B cell (primary cell): ENCODE data around the gene ACAP3. TPM values are rescaled to one million over a fixed set of nuclear protein-coding genes. Genes with fewer than 3 reads are reported as not detected.

Source experiments
- ATAC-seq: fragments of 200-7000 bp; cut with Tn5 transposase; one replicate; pipeline ENCODE4 v1.10.0; 2021; ENCODE audit warnings: low read depth, mild to moderate bottlenecking, moderate number of reproducible peaks, moderate library complexity
- CTCF ChIA-PET: fragments of 350-600 bp; sonication (Branson Sonifier 250); formaldehyde crosslinking; loops from one replicate; lab custom pipeline; 2021; ENCODE audit warnings: antibody characterized with exemption, inconsistent platforms; lab: Charles Lee
- POLR2A ChIA-PET: fragments of 350-600 bp; sonication (Branson Sonifier 250); formaldehyde crosslinking; loops from one replicate; lab custom pipeline; 2021; ENCODE audit warnings: antibody characterized with exemption; lab: Charles Lee
- DNase-seq: peaks from one replicate; pipeline ENCODE4 v3.0.0; 2013
- H2AFZ ChIP-seq: 2 replicates; pipeline ENCODE4 v1.6.1; 2012; ENCODE audit warnings: mild to moderate bottlenecking, low read depth, low read length; ENCODE audit not compliant: insufficient read depth, poor library complexity, severe bottlenecking
- H3K27ac ChIP-seq, 2 donors: 1 replicate in 1 of 2; 2 replicates in 1 of 2; pipeline ENCODE4 v1.5.1; 2012 to 2013; ENCODE audit warnings: low read length in 2 of 2, mild to moderate bottlenecking in 2 of 2, moderate library complexity in 1 of 2
- H3K27me3 ChIP-seq, 4 experiments: fragments of 200-600 bp in 1 of 4; sonication (generic) in 1 of 4; replicated peaks in 1 of 4; 1 replicate in 2 of 4; 2 replicates in 2 of 4; pipeline versions ENCODE4 v1.6.1 to v1.7.0; 2013 to 2016; ENCODE audit warnings: low read length in 3 of 4, mild to moderate bottlenecking in 2 of 4, mixed read lengths in 1 of 4, moderate library complexity in 1 of 4; ENCODE audit not compliant: insufficient read depth in 4 of 4, control insufficient read depth in 3 of 4; ENCODE audit errors: control extremely low read depth in 1 of 4
- H3K36me3 ChIP-seq, 2 experiments: replicated peaks in 1 of 2; 1 replicate in 1 of 2; 2 replicates in 1 of 2; pipeline versions ENCODE4 v1.6.1 to v1.7.1; 2013; ENCODE audit warnings: low read length in 1 of 2; ENCODE audit not compliant: insufficient read depth in 2 of 2, control insufficient read depth in 1 of 2; ENCODE audit errors: control extremely low read depth in 1 of 2, extremely low read depth in 1 of 2
- H3K4me1 ChIP-seq, 2 donors: fragments of 200-600 bp in 1 of 2; sonication (generic) in 1 of 2; 1 replicate in 1 of 2; 2 replicates in 1 of 2; pipeline versions ENCODE4 v1.5.1 to v1.6.1; 2013 to 2017; ENCODE audit warnings: low read length in 2 of 2; ENCODE audit not compliant: control insufficient read depth in 2 of 2, insufficient read depth in 2 of 2
- H3K4me2 ChIP-seq: replicated peaks from 2 replicates; pipeline ENCODE3; 2012; ENCODE audit warnings: mild to moderate bottlenecking, low read depth, low read length; ENCODE audit not compliant: poor library complexity, severe bottlenecking
- H3K4me3 ChIP-seq, 5 experiments: fragments of 200-600 bp in 1 of 5; sonication (generic) in 1 of 5; 1 replicate in 3 of 5; 2 replicates in 2 of 5; pipeline versions ENCODE4 v1.5.1 to v1.7.0; 2011 to 2016; ENCODE audit warnings: low read length in 4 of 5, mild to moderate bottlenecking in 4 of 5, low read depth in 2 of 5, control low read depth in 1 of 5, moderate library complexity in 1 of 5; ENCODE audit not compliant: insufficient read depth in 1 of 5; ENCODE audit errors: control extremely low read depth in 1 of 5, extremely low read depth in 1 of 5
- H3K79me2 ChIP-seq: fragments of 200-600 bp; sonication (generic); one replicate; pipeline ENCODE4 v1.6.0; 2016; ENCODE audit warnings: low read length; ENCODE audit not compliant: control insufficient read depth, insufficient read depth
- H3K9ac ChIP-seq: fragments of 200-600 bp; sonication (generic); 2 replicates; pipeline ENCODE4 v1.6.1; 2017; ENCODE audit warnings: mild to moderate bottlenecking, low read length, moderate library complexity
- H3K9me3 ChIP-seq, 3 donors: one replicate each; pipeline versions ENCODE4 v1.6.1 to v1.7.1; 2013; ENCODE audit warnings: low read length in 2 of 3; ENCODE audit not compliant: control insufficient read depth in 2 of 3, insufficient read depth in 1 of 3; ENCODE audit errors: control extremely low read depth in 1 of 3
- H4K20me1 ChIP-seq: 2 replicates; pipeline ENCODE4 v1.6.0; 2012; ENCODE audit warnings: mild to moderate bottlenecking, low read length; ENCODE audit not compliant: insufficient read depth, control insufficient read depth, poor library complexity, severe bottlenecking
- H3K27ac Mint-ChIP-seq: one replicate; pipeline ENCODE4 v1.8.0; 2021; ENCODE audit warnings: mixed read lengths
- H3K27me3 Mint-ChIP-seq: one replicate; pipeline ENCODE4 v1.8.0; 2021; ENCODE audit warnings: mixed read lengths
- H3K4me1 Mint-ChIP-seq: one replicate; pipeline ENCODE4 v1.8.0; 2021; ENCODE audit warnings: mixed read lengths
- H3K4me3 Mint-ChIP-seq: one replicate; pipeline ENCODE4 v1.8.0; 2021; ENCODE audit warnings: mixed read lengths
- H3K9me3 Mint-ChIP-seq: one replicate; pipeline ENCODE4 v1.8.0; 2022; ENCODE audit warnings: mixed read lengths; ENCODE audit not compliant: insufficient read depth
- EZH2 ChIP-seq: IDR thresholded peaks from 2 replicates; pipeline ENCODE4 v1.6.1; 2012; ENCODE audit warnings: borderline replicate concordance, low read depth, mild to moderate bottlenecking, moderate library complexity, low read length; ENCODE audit not compliant: insufficient read depth, poor library complexity, severe bottlenecking
- WGBS: methylation state at CpG from one replicate; pipeline ENCODE4 v1.1.5; 2013; ENCODE audit warnings: missing lambda C conversion rate; ENCODE audit not compliant: insufficient coverage; 5-methylcytosine and 5-hydroxymethylcytosine counted together
- intact Hi-C: fragments of 100-400 bp; cut with micrococcal nuclease; formaldehyde crosslinking; loops from one replicate; pipeline ENCODE4 v1.10.0; 2022
- polyA plus RNA-seq: library from polyadenylated mRNA; depleted of rRNA; stranded (reverse); fragments of >200 nt; gene quantifications from 2 replicates; pipeline ENCODE4 v1.2.3, GENCODE V29; 2012
- total RNA-seq, 2 donors: library from RNA; stranded (reverse); fragments of 120-200 nt in 1 of 2; gene quantifications; 1 replicate in 1 of 2; 2 replicates in 1 of 2; pipeline versions ENCODE4 v1.2.3 to v1.2.4, GENCODE V29; 2013 to 2022
- TF ChIP-seq, protein P1 (sequence below): fragments of 200-600 bp; IDR thresholded peaks from one replicate; pipeline ENCODE4 v1.8.0; 2022; ENCODE audit warnings: antibody characterized with exemption, mild to moderate bottlenecking

Gene ACAP3
- total and polyA plus RNA-seq, 2 donors (not counting 1 experiment from before 2014, with no cell fraction given), result 40.7 to 124 TPM

GRCh38 chr1:1273209-1273511 is 34.6 kb downstream of the ACAP3 start:
- Mint-ChIP-seq H3K27me3 (no peaks in the 10 kb centered on the region), H3K9me3 (no peaks in the 10 kb centered on the region), H3K27ac (peak overlapping the region; percentile 76), H3K4me3 (peak overlapping the region; percentile 88), H3K4me1 (peaks cover 36% of the 10 kb centered on the region)
- H3K27me3 ChIP-seq, result no peaks in the 10 kb centered on the region
- peaks cover 52% of the 10 kb centered on the region for H3K79me2 ChIP-seq
- H2AFZ ChIP-seq, result peak overlapping the region; percentile 98
- ChIA-PET POLR2A (interaction anchor here (0.5 to 1.5 kb wide), 7 partner anchors 12 to 313 kb away, joined by 3 to 8 read pairs (median 4); partner anchors contain the start of genes AURKAIP1, CCNL2 and ISG15), CTCF (interaction anchor here (0.6 to 0.9 kb wide), 3 partner anchors 17 to 156 kb away, joined by 3 to 4 read pairs (median 3); partner anchors contain the start of gene AURKAIP1)
- TF ChIP-seq, protein P1, sequence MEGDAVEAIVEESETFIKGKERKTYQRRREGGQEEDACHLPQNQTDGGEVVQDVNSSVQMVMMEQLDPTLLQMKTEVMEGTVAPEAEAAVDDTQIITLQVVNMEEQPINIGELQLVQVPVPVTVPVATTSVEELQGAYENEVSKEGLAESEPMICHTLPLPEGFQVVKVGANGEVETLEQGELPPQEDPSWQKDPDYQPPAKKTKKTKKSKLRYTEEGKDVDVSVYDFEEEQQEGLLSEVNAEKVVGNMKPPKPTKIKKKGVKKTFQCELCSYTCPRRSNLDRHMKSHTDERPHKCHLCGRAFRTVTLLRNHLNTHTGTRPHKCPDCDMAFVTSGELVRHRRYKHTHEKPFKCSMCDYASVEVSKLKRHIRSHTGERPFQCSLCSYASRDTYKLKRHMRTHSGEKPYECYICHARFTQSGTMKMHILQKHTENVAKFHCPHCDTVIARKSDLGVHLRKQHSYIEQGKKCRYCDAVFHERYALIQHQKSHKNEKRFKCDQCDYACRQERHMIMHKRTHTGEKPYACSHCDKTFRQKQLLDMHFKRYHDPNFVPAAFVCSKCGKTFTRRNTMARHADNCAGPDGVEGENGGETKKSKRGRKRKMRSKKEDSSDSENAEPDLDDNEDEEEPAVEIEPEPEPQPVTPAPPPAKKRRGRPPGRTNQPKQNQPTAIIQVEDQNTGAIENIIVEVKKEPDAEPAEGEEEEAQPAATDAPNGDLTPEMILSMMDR, result no peak
- no peak for TF ChIP-seq EZH2
- H3K27ac ChIP-seq, result peak overlapping the region; percentile 24 to 77
- H3K4me1 ChIP-seq, result peaks cover 29 to 38% of the 10 kb centered on the region in 2 donors
- no peak for DNase-seq
- intact Hi-C loops, result loop anchor here (1.0 kb wide), 3 partner anchors 32 to 157 kb away; partner anchors contain the start of genes C1orf159, CPTP and INTS11
- H3K36me3 ChIP-seq, result peaks cover 0 to 9% of the 10 kb centered on the region in 2 experiments
- peak overlapping the region; percentile 93 for H3K4me2 ChIP-seq
- H4K20me1 ChIP-seq, result peaks cover 49% of the 10 kb centered on the region
- peak overlapping the region; percentile 87 for H3K9ac ChIP-seq
- no peak for ATAC-seq
- peak overlapping the region; percentile 3 to 84 (median 75) for H3K4me3 ChIP-seq
- under 1% methylated on average over 31 of the region's 31 CpGs for WGBS
- H3K9me3 ChIP-seq, result no peaks in the 10 kb centered on the region
